Heart left ventricle (tissue), 13 donors: ENCODE results near the gene RMND5B.

ENCODE experiments used
- CTCF ChIP-seq, 12 donors: fragments of 200-600 bp; sonication (generic) in 4 of 12; IDR thresholded peaks; one replicate each; pipeline versions ENCODE4 v1.5.0 to v1.8.0; 2018 to 2022; ENCODE audit warnings: antibody characterized with exemption in 12 of 12, mild to moderate bottlenecking in 5 of 12
- POLR2A ChIP-seq, 2 donors: fragments of 450-650 bp; IDR thresholded peaks; one replicate each; pipeline ENCODE4 v1.6.1; 2017; ENCODE audit warnings: antibody characterized with exemption in 2 of 2, mild to moderate bottlenecking in 2 of 2, moderate library complexity in 2 of 2
- donor health status: ischemic (EF 13 %, LVEDD 7.1; RV severe dilation, severe dysfunction).
- donor health status: DM: no; HTN: yes; CAD: no.
- donor health status: DM: no; HTN: no; CAD: no.
- donor health status: ischemic (EF 25% LVEDD 6.9; RV normal size, moderate dysfunction).
- donor health status: ischemic (EF 25% LVEDD 5.7; RV mildly dilated, moderate dysfunction).
- donor health status: ischemic (EF 35%, LVEDD 5.7; RV mildly dilated, moderate dysfunction).
- donor health status: nonischemic (EF 11% LVEDD 7.7; RV severe dilation, severe dysfunction).
- donor health status: DM: yes; HTN: yes; CAD: no.
- donor health status: PGD.
- donor health status: ischemic (EF 29% LVEDD 5.4; RV normal size, mild dysfunction).
- donor health status: nonischemic (EF 23%, LVEDD 6.1; RV moderate dilation, normal function).

- TF ChIP-seq CTCF (IDR thresholded peaks at IDR 0.05) = no peak
- no peak for TF ChIP-seq POLR2A (IDR thresholded peaks at IDR 0.05)
Observed at GRCh38 chr5:178143246-178143645, 12.4 kb downstream of the RMND5B start.
